ENCODE data around the gene TERB1. TPM values are rescaled to one million over a fixed set of nuclear protein-coding genes. Genes with fewer than 3 reads are reported as not detected.

The TERB1 gene
- total RNA-seq (not detected), polyA plus RNA-seq (not detected)
- long read RNA-seq, donor 1, result 0 reads
- long read RNA-seq, donor 2, result 0 reads
- long read RNA-seq, donor 3, result 0 reads

DNA sequence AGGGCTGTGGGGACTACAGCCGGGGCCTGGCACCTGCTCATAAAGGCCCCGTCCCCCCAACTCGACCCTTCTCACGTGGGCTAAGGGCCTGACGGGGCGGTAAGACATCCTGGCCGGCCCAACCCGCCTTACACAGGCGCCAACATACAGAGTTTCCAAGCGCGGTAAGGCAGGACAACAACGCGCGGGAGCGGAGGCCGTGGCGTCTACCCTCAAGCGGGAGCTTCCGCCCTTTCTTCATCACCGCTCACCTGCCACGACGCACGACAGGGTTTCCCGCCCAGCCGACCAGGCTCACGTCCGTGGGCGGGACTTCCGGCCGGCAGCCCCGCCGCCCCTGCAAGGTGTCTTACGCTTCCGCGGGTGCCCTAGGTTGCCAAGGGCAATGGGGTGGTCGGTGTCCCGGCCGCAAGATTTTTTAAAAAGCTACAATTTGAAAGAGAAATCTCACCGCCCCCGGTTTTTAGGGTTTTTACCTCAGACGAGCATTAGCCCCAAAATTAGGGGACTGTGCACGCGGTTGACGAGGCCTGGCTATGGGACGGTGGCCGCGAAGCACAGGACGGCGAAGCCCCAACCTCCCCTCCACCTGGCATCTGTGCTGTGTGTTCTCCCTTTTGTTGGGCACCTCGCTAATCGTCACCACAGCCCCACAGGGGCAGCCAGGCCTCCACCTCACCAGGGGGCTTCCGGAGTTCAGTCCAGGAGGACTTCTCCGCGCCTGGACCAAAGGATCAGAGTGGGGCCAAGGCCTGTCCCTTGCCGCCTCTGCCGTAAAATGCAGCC lies at the start of gene TERB1:
Gene TERB1 (minus strand): TSS at position 265 of the 786 bp plus-strand sequence. CDS start 4,786 bp downstream, outside the sequence.
- no peak for DNase-seq
- Histone ChIP-seq H3K4me1 (no peaks in the 10 kb centered on the region), H3K36me3 (peaks cover 0 to 55% (median 52%) of the 10 kb centered on the region in 9 donors), H3K27me3 (no peaks in the 10 kb centered on the region), H3K27ac (no peak within 1 kb of the TSS), H3K9me3 (no peaks in the 10 kb centered on the region), H3K4me3 (no peak within 1 kb of the TSS)
- TF ChIP-seq POLR2A (IDR thresholded peaks at IDR 0.05), result no peak
- TF ChIP-seq CTCF (IDR thresholded peaks at IDR 0.05), result no peak
- ATAC-seq, result peak in 1 of 4 donors; percentile 13
- 89 to 94% (median 92%) methylated on average over 56 of the region's 56 CpGs for WGBS, 4 donors
- intact Hi-C loops (cut with DNase I), result no loop called here

DNA sequence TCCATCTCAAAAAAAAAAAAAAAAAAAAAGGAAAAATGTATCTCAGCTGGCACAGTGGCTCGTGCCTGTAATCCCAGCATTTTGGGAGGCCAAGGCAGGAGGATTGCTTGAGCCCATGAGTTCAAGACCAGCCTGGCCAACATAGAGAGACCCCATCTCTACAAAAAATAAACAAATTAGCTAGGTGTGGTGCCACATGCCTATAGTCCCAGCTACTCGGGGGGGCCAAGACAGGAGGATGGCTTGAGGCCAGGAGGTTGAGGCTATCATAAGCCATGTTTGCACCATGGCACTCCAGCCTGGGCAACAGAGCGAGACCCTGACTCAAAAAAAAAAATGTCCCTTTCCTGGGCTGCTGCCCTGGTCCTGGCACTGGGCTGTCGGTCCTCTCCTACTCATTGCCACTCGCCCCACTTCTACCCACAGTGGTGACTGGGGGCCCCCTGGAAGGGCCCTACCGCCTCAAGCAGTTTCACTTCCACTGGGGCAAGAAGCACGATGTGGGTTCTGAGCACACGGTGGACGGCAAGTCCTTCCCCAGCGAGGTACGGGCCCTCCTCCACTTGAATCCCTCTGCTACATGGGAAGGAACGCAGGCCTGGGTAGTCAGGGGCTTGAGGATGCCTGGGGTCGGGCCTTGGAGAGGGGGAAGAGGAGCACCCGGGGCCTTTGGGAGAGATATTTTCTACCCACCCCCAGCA lies 48.9 kb upstream of the TERB1 start:
- TF ChIP-seq CTCF (IDR thresholded peaks at IDR 0.05) (no peak), POLR2A (IDR thresholded peaks at IDR 0.05) (no peak)
- Histone ChIP-seq H3K36me3 (no peaks in the 10 kb centered on the region), H3K9me3 (no peaks in the 10 kb centered on the region), H3K4me3 (no peak overlapping the region), H3K27me3 (peaks cover 0 to 33% (median 5%) of the 10 kb centered on the region in 9 donors), H3K27ac (no peak overlapping the region), H3K4me1 (peaks cover 0 to 7% (median under 1%) of the 10 kb centered on the region in 12 donors)
- ATAC-seq (no peak), DNase-seq (no peak)
- 88 to 92% (median 91%) methylated on average over 12 to 14 of the region's 14 CpGs for WGBS, 4 donors
- intact Hi-C loops (cut with DNase I), result no loop called here

DNA sequence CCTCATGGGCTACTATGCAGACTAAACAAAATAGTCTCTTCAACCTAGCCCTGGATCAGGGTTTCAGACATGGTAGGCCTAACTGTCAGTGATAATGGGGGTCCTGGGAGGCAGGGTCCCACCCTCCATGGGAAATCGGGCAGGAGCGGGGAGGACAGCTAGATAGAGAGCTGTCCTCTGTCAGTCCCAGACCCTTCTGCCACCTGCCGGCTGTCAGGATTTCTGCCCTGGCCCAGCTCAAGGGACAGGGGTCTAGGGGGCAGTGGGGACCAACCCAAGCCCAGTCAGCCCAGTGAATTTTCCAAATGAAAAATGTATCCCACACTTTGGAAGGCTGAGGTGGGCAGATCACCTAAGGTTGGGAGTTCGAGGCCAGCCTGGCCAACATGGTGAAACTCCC lies 48.2 kb upstream of the TERB1 start:
- TF ChIP-seq POLR2A (IDR thresholded peaks at IDR 0.05) (no peak), CTCF (IDR thresholded peaks at IDR 0.05) (no peak)
- Histone ChIP-seq H3K27me3 (peaks cover 5 to 40% (median 13%) of the 10 kb centered on the region in 9 donors), H3K36me3 (no peaks in the 10 kb centered on the region), H3K27ac (no peak overlapping the region), H3K4me1 (peaks cover 0 to 14% (median 7%) of the 10 kb centered on the region in 12 donors), H3K9me3 (no peaks in the 10 kb centered on the region), H3K4me3 (no peak overlapping the region)
- intact Hi-C loops (cut with DNase I), result no loop called here
- ATAC-seq (no peak), DNase-seq (no peak)
- WGBS, 4 donors, result 77 to 92% (median 87%) methylated on average over 4 of the region's 4 CpGs

DNA sequence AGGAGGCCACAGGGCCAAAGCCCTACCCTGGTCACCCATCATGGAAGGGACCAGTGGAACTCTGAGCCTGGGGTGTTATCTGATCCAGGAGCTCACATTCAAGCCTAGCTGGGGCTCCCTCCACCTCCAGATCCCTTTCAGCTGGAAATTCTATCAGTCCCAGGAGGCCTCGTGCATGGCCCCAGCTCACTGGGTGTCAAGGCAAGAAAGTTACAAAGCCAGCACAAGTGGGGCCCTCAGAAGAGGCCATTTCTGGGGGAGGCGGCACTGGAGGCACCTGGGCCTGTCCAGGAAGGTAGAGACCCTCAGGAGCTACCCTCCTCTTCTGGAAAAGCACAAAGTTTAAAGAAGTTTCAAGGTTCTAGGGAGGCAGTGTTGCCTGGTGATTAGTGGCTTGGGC lies 47.6 kb upstream of the TERB1 start:
- no peak for DNase-seq
- H3K4me1 ChIP-seq, result peaks cover 0 to 20% (median 11%) of the 10 kb centered on the region in 12 donors
- no peak overlapping the region for H3K27ac ChIP-seq
- TF ChIP-seq POLR2A (IDR thresholded peaks at IDR 0.05), result no peak
- TF ChIP-seq CTCF (IDR thresholded peaks at IDR 0.05), result no peak
- H3K36me3 ChIP-seq, result no peaks in the 10 kb centered on the region
- ATAC-seq, result no peak
- peaks cover 5 to 46% (median 17%) of the 10 kb centered on the region in 9 donors for H3K27me3 ChIP-seq
- 80 to 94% (median 90%) methylated on average over 1 to 2 of the region's 2 CpGs for WGBS, 4 donors
- H3K4me3 ChIP-seq, result no peak overlapping the region
- intact Hi-C loops (cut with DNase I), result no loop called here
- no peaks in the 10 kb centered on the region for H3K9me3 ChIP-seq
